Astrocyte (in vitro differentiated cells and primary cell): ENCODE measurements around the gene RPAP2. TPM values are rescaled to one million over a fixed set of nuclear protein-coding genes. Genes with fewer than 3 reads are reported as not detected.

Source experiments
- DNase-seq: peaks from one replicate; pipeline ENCODE4 v3.0.0-alpha.2; 2010; ENCODE audit warnings: low read depth
- FAIRE-seq: peaks from 2 replicates; lab custom pipeline; 2011; peaks lifted over from hg19 to GRCh38; lab: Jason Lieb, UNC
- H2AFZ ChIP-seq: 2 replicates; pipeline ENCODE4 v1.6.0; 2012; ENCODE audit warnings: low read depth, low read length, inconsistent platforms
- H3K27ac ChIP-seq: 2 replicates; pipeline ENCODE4 v1.5.1; 2011; ENCODE audit warnings: low read depth, low read length, inconsistent platforms
- H3K27me3 ChIP-seq: 2 replicates; pipeline ENCODE4 v1.6.0; 2011; ENCODE audit warnings: low read length, inconsistent platforms; ENCODE audit not compliant: insufficient read depth
- H3K36me3 ChIP-seq: 2 replicates; pipeline ENCODE4 v1.5.1; 2011; ENCODE audit warnings: low read length, inconsistent platforms; ENCODE audit not compliant: insufficient read depth
- H3K4me1 ChIP-seq: 2 replicates; pipeline ENCODE4 v1.5.1; 2011; ENCODE audit warnings: low read length, inconsistent platforms; ENCODE audit not compliant: insufficient read depth
- H3K4me2 ChIP-seq: 2 replicates; pipeline ENCODE4 v1.6.0; 2012; ENCODE audit warnings: low read length, inconsistent platforms
- H3K4me3 ChIP-seq: 2 replicates; pipeline ENCODE4 v1.5.1; 2011; ENCODE audit warnings: low read depth, mild to moderate bottlenecking, low read length, inconsistent platforms; ENCODE audit not compliant: insufficient read depth
- H3K79me2 ChIP-seq: 2 replicates; pipeline ENCODE4 v1.6.0; 2012; ENCODE audit warnings: mild to moderate bottlenecking, low read length, inconsistent platforms; ENCODE audit not compliant: insufficient read depth
- H3K9ac ChIP-seq: 2 replicates; pipeline ENCODE4 v1.6.0; 2012; ENCODE audit warnings: mild to moderate bottlenecking, low read length, inconsistent platforms
- H3K9me3 ChIP-seq: 2 replicates; pipeline ENCODE4 v1.5.1; 2012; ENCODE audit warnings: low read depth, mild to moderate bottlenecking, low read length, inconsistent platforms; ENCODE audit not compliant: insufficient read depth
- H4K20me1 ChIP-seq: 2 replicates; pipeline ENCODE4 v1.6.0; 2012; ENCODE audit warnings: low read length, inconsistent platforms; ENCODE audit not compliant: insufficient read depth
- H3K27ac Mint-ChIP-seq: one replicate; pipeline ENCODE4 v1.8.0; 2021; ENCODE audit warnings: mild to moderate bottlenecking, mixed read lengths; ENCODE audit not compliant: unreplicated experiment
- H3K27me3 Mint-ChIP-seq: one replicate; pipeline ENCODE4 v1.8.0; 2021; ENCODE audit warnings: low read depth, mixed read lengths; ENCODE audit not compliant: unreplicated experiment
- H3K36me3 Mint-ChIP-seq: one replicate; pipeline ENCODE4 v1.8.0; 2021; ENCODE audit warnings: low read depth, mixed read lengths; ENCODE audit not compliant: unreplicated experiment
- H3K4me1 Mint-ChIP-seq: one replicate; pipeline ENCODE4 v1.8.0; 2021; ENCODE audit warnings: low read depth, mixed read lengths; ENCODE audit not compliant: unreplicated experiment
- H3K4me3 Mint-ChIP-seq: one replicate; pipeline ENCODE4 v1.8.0; 2021; ENCODE audit warnings: mild to moderate bottlenecking, moderate library complexity, mixed read lengths; ENCODE audit not compliant: unreplicated experiment
- H3K9me3 Mint-ChIP-seq: one replicate; pipeline ENCODE4 v1.8.0; 2021; ENCODE audit warnings: mild to moderate bottlenecking, mixed read lengths; ENCODE audit not compliant: unreplicated experiment
- EZH2 ChIP-seq: IDR thresholded peaks from 2 replicates; pipeline ENCODE4 v1.6.1; 2012; ENCODE audit warnings: mild to moderate bottlenecking, low read length, inconsistent platforms; ENCODE audit not compliant: insufficient read depth
- total RNA-seq: library from RNA; stranded (reverse); gene quantifications from 2 replicates; pipeline ENCODE4 v1.2.1, GENCODE V29; 2021
- TF ChIP-seq, protein P1 (sequence below): IDR thresholded peaks from 2 replicates; pipeline ENCODE4 v1.5.1; 2011; ENCODE audit warnings: low read depth, mild to moderate bottlenecking, inconsistent platforms, low read length, moderate library complexity; ENCODE audit not compliant: insufficient read depth

The RPAP2 gene
- total RNA-seq, 1 donor from 2014 or later, result 23.0 TPM

DNA sequence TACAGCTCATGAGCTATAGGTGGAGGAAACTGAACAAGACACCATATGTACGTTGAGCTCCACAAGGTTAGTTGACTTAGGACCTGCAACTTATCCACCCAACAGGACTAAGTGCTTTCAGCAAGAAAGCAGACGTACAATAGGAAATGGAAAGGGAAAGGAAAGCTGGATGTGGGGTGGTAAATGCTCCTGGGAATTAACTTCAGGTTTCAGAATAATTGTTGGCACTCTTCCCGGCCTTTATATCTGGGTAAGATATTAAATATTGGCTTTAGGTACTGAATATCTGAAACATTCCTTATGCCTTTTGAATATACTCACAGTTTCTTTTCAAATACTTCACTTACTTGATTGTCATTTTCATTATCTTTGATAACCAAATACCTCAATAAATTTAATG lies 36.3 kb upstream of the RPAP2 start:
- Histone ChIP-seq H3K4me2 (no peak overlapping the region), H4K20me1 (no peaks in the 10 kb centered on the region), H3K9ac (no peak overlapping the region), H3K4me3 (no peak overlapping the region), H3K79me2 (no peaks in the 10 kb centered on the region), H3K36me3 (peaks cover 22% of the 10 kb centered on the region), H2AFZ (no peak overlapping the region), H3K9me3 (no peaks in the 10 kb centered on the region), H3K4me1 (no peaks in the 10 kb centered on the region), H3K27me3 (no peaks in the 10 kb centered on the region), H3K27ac (no peak overlapping the region)
- FAIRE-seq (no peak), DNase-seq (no peak)
- TF ChIP-seq, protein P1, sequence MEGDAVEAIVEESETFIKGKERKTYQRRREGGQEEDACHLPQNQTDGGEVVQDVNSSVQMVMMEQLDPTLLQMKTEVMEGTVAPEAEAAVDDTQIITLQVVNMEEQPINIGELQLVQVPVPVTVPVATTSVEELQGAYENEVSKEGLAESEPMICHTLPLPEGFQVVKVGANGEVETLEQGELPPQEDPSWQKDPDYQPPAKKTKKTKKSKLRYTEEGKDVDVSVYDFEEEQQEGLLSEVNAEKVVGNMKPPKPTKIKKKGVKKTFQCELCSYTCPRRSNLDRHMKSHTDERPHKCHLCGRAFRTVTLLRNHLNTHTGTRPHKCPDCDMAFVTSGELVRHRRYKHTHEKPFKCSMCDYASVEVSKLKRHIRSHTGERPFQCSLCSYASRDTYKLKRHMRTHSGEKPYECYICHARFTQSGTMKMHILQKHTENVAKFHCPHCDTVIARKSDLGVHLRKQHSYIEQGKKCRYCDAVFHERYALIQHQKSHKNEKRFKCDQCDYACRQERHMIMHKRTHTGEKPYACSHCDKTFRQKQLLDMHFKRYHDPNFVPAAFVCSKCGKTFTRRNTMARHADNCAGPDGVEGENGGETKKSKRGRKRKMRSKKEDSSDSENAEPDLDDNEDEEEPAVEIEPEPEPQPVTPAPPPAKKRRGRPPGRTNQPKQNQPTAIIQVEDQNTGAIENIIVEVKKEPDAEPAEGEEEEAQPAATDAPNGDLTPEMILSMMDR, result no peak
- Mint-ChIP-seq H3K27ac (no peak overlapping the region), H3K9me3 (no peaks in the 10 kb centered on the region), H3K4me1 (peaks cover 1% of the 10 kb centered on the region), H3K36me3 (peaks cover 15% of the 10 kb centered on the region), H3K27me3 (no peaks in the 10 kb centered on the region), H3K4me3 (no peak overlapping the region)

DNA sequence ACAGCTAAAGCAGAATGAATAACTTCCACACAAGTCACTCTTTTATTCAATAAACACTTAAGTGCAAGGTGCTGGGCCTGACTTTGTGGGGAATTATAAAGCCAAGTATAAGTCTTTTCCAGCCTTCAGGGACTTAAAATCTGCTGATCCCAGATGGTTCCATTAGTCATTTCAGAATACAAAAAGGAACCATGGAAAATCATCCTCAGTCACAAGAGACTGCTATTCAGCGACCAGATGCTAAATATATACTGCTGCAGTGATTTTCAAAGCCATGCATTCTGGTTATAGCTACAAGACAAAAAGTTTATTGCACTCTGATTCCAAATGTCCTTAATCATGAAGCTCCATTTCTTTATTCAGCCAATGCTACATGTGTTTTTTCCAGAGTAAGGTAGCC lies 25.8 kb upstream of the RPAP2 start:
- Histone ChIP-seq H3K27ac (no peak overlapping the region), H3K4me1 (peaks cover 10% of the 10 kb centered on the region), H3K36me3 (peaks cover 6% of the 10 kb centered on the region), H3K79me2 (no peaks in the 10 kb centered on the region), H3K9ac (no peak overlapping the region), H3K27me3 (no peaks in the 10 kb centered on the region), H3K9me3 (no peaks in the 10 kb centered on the region), H2AFZ (no peak overlapping the region), H3K4me3 (no peak overlapping the region), H3K4me2 (no peak overlapping the region), H4K20me1 (no peaks in the 10 kb centered on the region)
- H3K4me1 Mint-ChIP-seq, result peaks cover 8% of the 10 kb centered on the region
- peaks cover 1% of the 10 kb centered on the region for H3K9me3 Mint-ChIP-seq
- peaks cover 17% of the 10 kb centered on the region for H3K36me3 Mint-ChIP-seq
- H3K27me3 Mint-ChIP-seq, result no peaks in the 10 kb centered on the region
- DNase-seq, result no peak
- H3K27ac Mint-ChIP-seq, result no peak overlapping the region
- no peak overlapping the region for H3K4me3 Mint-ChIP-seq
- FAIRE-seq, result no peak
- TF ChIP-seq EZH2, result no peak
- TF ChIP-seq, protein P1, result no peak

DNA sequence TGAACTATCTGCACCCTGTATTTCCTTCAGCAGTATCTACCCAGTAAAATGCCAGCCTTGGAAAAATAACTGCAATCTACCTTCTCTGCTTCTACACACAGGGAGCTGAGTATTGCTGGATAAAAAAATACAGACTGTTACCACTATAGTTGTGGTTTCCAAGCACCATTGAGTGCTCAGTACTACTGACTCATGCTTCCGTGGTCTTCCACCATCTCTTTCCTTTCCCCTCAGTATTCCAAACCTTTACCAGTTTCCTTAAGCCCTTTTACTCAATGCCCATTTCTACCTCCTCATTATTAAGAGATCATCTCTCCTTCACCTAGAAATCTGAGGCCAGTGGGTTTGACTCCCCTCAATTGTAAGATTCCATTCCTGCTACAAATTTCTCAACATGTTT lies 23.9 kb upstream of the RPAP2 start:
- Histone ChIP-seq H2AFZ (no peak overlapping the region), H3K27ac (no peak overlapping the region), H3K36me3 (no peaks in the 10 kb centered on the region), H3K27me3 (no peaks in the 10 kb centered on the region), H3K4me1 (peaks cover 10% of the 10 kb centered on the region), H3K4me3 (no peak overlapping the region), H3K79me2 (no peaks in the 10 kb centered on the region), H3K9me3 (no peaks in the 10 kb centered on the region), H3K9ac (no peak overlapping the region), H3K4me2 (peak overlapping the region; percentile 14), H4K20me1 (no peaks in the 10 kb centered on the region)
- FAIRE-seq, result no peak
- peaks cover 1% of the 10 kb centered on the region for H3K9me3 Mint-ChIP-seq
- peaks cover 8% of the 10 kb centered on the region for H3K4me1 Mint-ChIP-seq
- no peak overlapping the region for H3K27ac Mint-ChIP-seq
- peak; percentile 47 for DNase-seq
- no peaks in the 10 kb centered on the region for H3K27me3 Mint-ChIP-seq
- no peak overlapping the region for H3K4me3 Mint-ChIP-seq
- TF ChIP-seq, protein P1, result no peak
- TF ChIP-seq EZH2, result no peak
- H3K36me3 Mint-ChIP-seq, result peaks cover 17% of the 10 kb centered on the region
